Heart left ventricle (tissue), 13 donors: ENCODE measurements around the gene ADAMTS1.

Source experiments
- CTCF ChIP-seq, 12 donors: fragments of 200-600 bp; sonication (generic) in 4 of 12; IDR thresholded peaks; one replicate each; pipeline versions ENCODE4 v1.5.0 to v1.8.0; 2018 to 2022; ENCODE audit warnings: antibody characterized with exemption in 12 of 12, mild to moderate bottlenecking in 5 of 12
- POLR2A ChIP-seq, 2 donors: fragments of 450-650 bp; IDR thresholded peaks; one replicate each; pipeline ENCODE4 v1.6.1; 2017; ENCODE audit warnings: antibody characterized with exemption in 2 of 2, mild to moderate bottlenecking in 2 of 2, moderate library complexity in 2 of 2
- donor health status: ischemic (EF 13 %, LVEDD 7.1; RV severe dilation, severe dysfunction).
- donor health status: DM: no; HTN: yes; CAD: no.
- donor health status: DM: no; HTN: no; CAD: no.
- donor health status: ischemic (EF 25% LVEDD 6.9; RV normal size, moderate dysfunction).
- donor health status: ischemic (EF 25% LVEDD 5.7; RV mildly dilated, moderate dysfunction).
- donor health status: ischemic (EF 35%, LVEDD 5.7; RV mildly dilated, moderate dysfunction).
- donor health status: nonischemic (EF 11% LVEDD 7.7; RV severe dilation, severe dysfunction).
- donor health status: DM: yes; HTN: yes; CAD: no.
- donor health status: PGD.
- donor health status: ischemic (EF 29% LVEDD 5.4; RV normal size, mild dysfunction).
- donor health status: nonischemic (EF 23%, LVEDD 6.1; RV moderate dilation, normal function).

- TF ChIP-seq CTCF (IDR thresholded peaks at IDR 0.05), result no peak
- TF ChIP-seq POLR2A (IDR thresholded peaks at IDR 0.05), result no peak
Measured at GRCh38 chr21:26804895-26805609, 40.2 kb downstream of the ADAMTS1 start.
